OCI-LY7 (cell line): ENCODE measurements around the gene CDH15.

Source experiments
- EZH2phosphoT487 ChIP-seq: fragments of 200-600 bp; sonication (generic); IDR thresholded peaks from 2 replicates; pipeline ENCODE4 v1.6.1; 2018; ENCODE audit warnings: low read depth, borderline replicate concordance, mild to moderate bottlenecking, mixed run types, antibody characterized with exemption, low read length, moderate library complexity, mixed read lengths
- TF ChIP-seq, protein P1 (sequence below): fragments of 200-600 bp; sonication (generic); conservative IDR thresholded peaks from 2 replicates; pipeline ENCODE4 v1.5.1; 2014; ENCODE audit warnings: mild to moderate bottlenecking, antibody characterized with exemption, low read length, moderate library complexity, mixed read lengths

- TF ChIP-seq, protein P1, sequence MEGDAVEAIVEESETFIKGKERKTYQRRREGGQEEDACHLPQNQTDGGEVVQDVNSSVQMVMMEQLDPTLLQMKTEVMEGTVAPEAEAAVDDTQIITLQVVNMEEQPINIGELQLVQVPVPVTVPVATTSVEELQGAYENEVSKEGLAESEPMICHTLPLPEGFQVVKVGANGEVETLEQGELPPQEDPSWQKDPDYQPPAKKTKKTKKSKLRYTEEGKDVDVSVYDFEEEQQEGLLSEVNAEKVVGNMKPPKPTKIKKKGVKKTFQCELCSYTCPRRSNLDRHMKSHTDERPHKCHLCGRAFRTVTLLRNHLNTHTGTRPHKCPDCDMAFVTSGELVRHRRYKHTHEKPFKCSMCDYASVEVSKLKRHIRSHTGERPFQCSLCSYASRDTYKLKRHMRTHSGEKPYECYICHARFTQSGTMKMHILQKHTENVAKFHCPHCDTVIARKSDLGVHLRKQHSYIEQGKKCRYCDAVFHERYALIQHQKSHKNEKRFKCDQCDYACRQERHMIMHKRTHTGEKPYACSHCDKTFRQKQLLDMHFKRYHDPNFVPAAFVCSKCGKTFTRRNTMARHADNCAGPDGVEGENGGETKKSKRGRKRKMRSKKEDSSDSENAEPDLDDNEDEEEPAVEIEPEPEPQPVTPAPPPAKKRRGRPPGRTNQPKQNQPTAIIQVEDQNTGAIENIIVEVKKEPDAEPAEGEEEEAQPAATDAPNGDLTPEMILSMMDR = no peak
- no peak for TF ChIP-seq EZH2phosphoT487
Measured at GRCh38 chr16:89237733-89238132, 66.2 kb downstream of the CDH15 start.
